CD4-positive, alpha-beta T cell treated with Interleukin-6 at 100 ng/mL for 8 hours (primary cell): ENCODE results near the gene RPS6KC1.
"Not testable (repeated sequence)": the region's sequence is repeated elsewhere in the genome, so short reads cannot be mapped to it uniquely, and the experiment has no call there.

Experiments used
- DNase-seq: peaks from one replicate; pipeline ENCODE4 v3.0.0-alpha.2; 2020; ENCODE audit warnings: mixed read lengths, low spot score

RPS6KC1 gene

GRCh38 chr1:213051127-213051880, at the start of gene RPS6KC1:
Gene RPS6KC1, plus strand, starts transcription at chr1:213051241. Its CDS starts 164 bp downstream, at chr1:213051405.
- DNase-seq = peak; percentile 79

GRCh38 chr1:213003256-213003655, 47.8 kb upstream of the RPS6KC1 start:
- DNase-seq = no peak

- DNase-seq = no peak
Observed at GRCh38 chr1:213008564-213008963, 42.5 kb upstream of the RPS6KC1 start.

- DNase-seq = no peak
Observed at GRCh38 chr1:213014642-213015041, 36.4 kb upstream of the RPS6KC1 start.

- DNase-seq = peak; percentile 97
Observed at GRCh38 chr1:213015099-213016050, 35.7 kb upstream of the RPS6KC1 start, which contains the start of gene ANGEL2. Gene ANGEL2, minus strand, starts transcription at chr1:213015867. Its CDS starts 196 bp downstream, at chr1:213015671.

- DNase-seq = no peak
Observed at GRCh38 chr1:213017447-213018273, 33.4 kb upstream of the RPS6KC1 start.

GRCh38 chr1:213019450-213019849, 31.6 kb upstream of the RPS6KC1 start:
- no peak for DNase-seq

GRCh38 chr1:213020016-213020415, 31.0 kb upstream of the RPS6KC1 start:
- DNase-seq = no peak

GRCh38 chr1:213027024-213027423, 24.0 kb upstream of the RPS6KC1 start:
- DNase-seq = not testable (repeated sequence)

- DNase-seq = no peak
Observed at GRCh38 chr1:213032651-213033050, 18.4 kb upstream of the RPS6KC1 start.

- no peak for DNase-seq
Observed at GRCh38 chr1:213034713-213035112, 16.3 kb upstream of the RPS6KC1 start.

- DNase-seq = no peak
Observed at GRCh38 chr1:213035573-213035972, 15.5 kb upstream of the RPS6KC1 start.

- no peak for DNase-seq
Observed at GRCh38 chr1:213041443-213041842, 9.6 kb upstream of the RPS6KC1 start.

- DNase-seq = not testable (repeated sequence)
Observed at GRCh38 chr1:213045321-213046226, 5.5 kb upstream of the RPS6KC1 start.

GRCh38 chr1:213049232-213049631, 1.8 kb upstream of the RPS6KC1 start:
- no peak for DNase-seq

- no peak for DNase-seq
Observed at GRCh38 chr1:213050745-213051126, 305 bp upstream of the RPS6KC1 start.

GRCh38 chr1:213051881-213052202, 801 bp downstream of the RPS6KC1 start:
- no peak for DNase-seq

GRCh38 chr1:213053455-213053854, 2.4 kb downstream of the RPS6KC1 start:
- no peak for DNase-seq

GRCh38 chr1:213054142-213054541, 3.1 kb downstream of the RPS6KC1 start:
- no peak for DNase-seq

- DNase-seq = no peak
Observed at GRCh38 chr1:213054733-213055591, 3.9 kb downstream of the RPS6KC1 start.
